Effector CD8-positive, alpha-beta T cell (primary cell): ENCODE measurements around the gene HEG1.

Experiments used
- DNase-seq: peaks from one replicate; lab custom pipeline; 2025; lab: John Stamatoyannopoulos, UW

The HEG1 gene

GRCh38 chr3:124951511-124952281, 104.1 kb downstream of the HEG1 start:
- DNase-seq: no peak

GRCh38 chr3:124950026-124950425, 105.8 kb downstream of the HEG1 start:
- no peak for DNase-seq

GRCh38 chr3:124942613-124943012, 113.2 kb downstream of the HEG1 start:
- no peak for DNase-seq

- DNase-seq: no peak
These were observed 114.0 kb downstream of the HEG1 start for GRCh38 chr3:124941771-124942170.

- no peak for DNase-seq
These were observed 116.1 kb downstream of the HEG1 start for GRCh38 chr3:124939661-124940060.

- no peak for DNase-seq
These were observed 116.9 kb downstream of the HEG1 start for GRCh38 chr3:124938896-124939295.

- DNase-seq: no peak
These were observed 118.7 kb downstream of the HEG1 start for GRCh38 chr3:124937049-124937448.

GRCh38 chr3:124935794-124936542, 119.8 kb downstream of the HEG1 start:
- no peak for DNase-seq

- DNase-seq: no peak
These were observed 120.5 kb downstream of the HEG1 start for GRCh38 chr3:124935264-124935663.

- no peak for DNase-seq
These were observed 121.2 kb downstream of the HEG1 start, which contains the start of gene MUC13 for GRCh38 chr3:124934577-124934976. Gene MUC13, minus strand, starts transcription at chr3:124934751. Its CDS starts 39 bp downstream, at chr3:124934712.

- peak; percentile 29 for DNase-seq
These were observed 127.2 kb downstream of the HEG1 start for GRCh38 chr3:124928333-124929202.

GRCh38 chr3:124927574-124928045, 128.2 kb downstream of the HEG1 start:
- no peak for DNase-seq

GRCh38 chr3:124926426-124927101, 129.2 kb downstream of the HEG1 start:
- DNase-seq: no peak

- no peak for DNase-seq
These were observed 131.1 kb downstream of the HEG1 start for GRCh38 chr3:124924741-124925140.

- no peak for DNase-seq
These were observed 132.0 kb downstream of the HEG1 start for GRCh38 chr3:124923833-124924232.

GRCh38 chr3:124920718-124921117, 135.1 kb downstream of the HEG1 start:
- no peak for DNase-seq

- no peak for DNase-seq
These were observed 136.0 kb downstream of the HEG1 start for GRCh38 chr3:124919756-124920155.

- DNase-seq: no peak
These were observed 137.3 kb downstream of the HEG1 start for GRCh38 chr3:124918524-124918923.

- no peak for DNase-seq
These were observed 138.9 kb downstream of the HEG1 start for GRCh38 chr3:124916837-124917409.
